Cardiac fibroblast (primary cell): ENCODE measurements around the gene PFKM.

Experiments used
- DNase-seq, 2 donors: peaks; one replicate each; pipeline versions ENCODE4 v3.0.0 to v3.0.0-alpha.2; 2010; ENCODE audit warnings: low read depth in 2 of 2
- H3K4me3 ChIP-seq, 2 donors: replicated peaks in 1 of 2; 1 replicate in 1 of 2; 2 replicates in 1 of 2; pipeline ENCODE4 v1.5.1; 2011; ENCODE audit warnings: low read depth in 2 of 2, low read length in 2 of 2, mild to moderate bottlenecking in 2 of 2, moderate library complexity in 1 of 2
- CTCF ChIP-seq: IDR thresholded peaks from one replicate; pipeline ENCODE4 v1.5.1; 2011; ENCODE audit warnings: low read depth, mild to moderate bottlenecking, low read length, inconsistent platforms

Gene PFKM

GRCh38 chr12:48193623-48194022 is 74.5 kb downstream of the PFKM start:
- no peak overlapping the region for H3K4me3 ChIP-seq
- TF ChIP-seq CTCF, result no peak

GRCh38 chr12:48194799-48195201 is 75.6 kb downstream of the PFKM start:
- DNase-seq, result no peak
- TF ChIP-seq CTCF, result no peak
- no peak overlapping the region for H3K4me3 ChIP-seq

More at GRCh38 chr12:48193623-48194022, 74.5 kb downstream of the PFKM start:
- no peak for DNase-seq
